ENCODE results near the gene CTIF.
"Not testable (repeated sequence)": the region's sequence is repeated elsewhere in the genome, so short reads cannot be mapped to it uniquely, and the experiment has no call there.

Gene CTIF

GRCh38 chr18:48649231-48649630 is 110.4 kb downstream of the CTIF start:
- no peak for DNase-seq

- not testable (repeated sequence) for DNase-seq
These were observed 115.8 kb downstream of the CTIF start for GRCh38 chr18:48654591-48654990.

- no peak for DNase-seq
These were observed 116.7 kb downstream of the CTIF start for GRCh38 chr18:48655508-48655907.

DNA sequence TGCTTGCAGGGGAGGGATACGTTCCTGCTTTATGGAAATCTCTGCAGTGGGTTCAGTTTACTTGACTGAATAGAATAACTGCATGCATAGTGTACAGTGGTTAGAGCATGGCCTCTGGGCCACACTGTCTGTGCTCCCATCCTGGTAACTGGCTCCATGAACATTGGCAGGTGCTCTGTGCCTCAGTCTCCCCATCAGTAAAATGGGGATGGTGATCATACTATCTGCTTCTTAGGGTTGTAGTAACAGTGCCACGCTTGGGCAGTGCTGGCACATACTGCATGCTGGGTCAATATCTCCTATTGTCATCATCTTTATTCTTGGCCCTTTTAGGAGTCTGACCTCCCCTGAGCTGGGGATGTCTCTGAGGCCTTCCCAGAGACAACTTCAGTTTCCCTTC is 117.3 kb downstream of the CTIF start:
- no peak for DNase-seq

- DNase-seq: no peak
These were observed 117.8 kb downstream of the CTIF start for GRCh38 chr18:48656582-48656981.

- no peak for DNase-seq
These were observed 118.8 kb downstream of the CTIF start for GRCh38 chr18:48657447-48658120.

GRCh38 chr18:48658721-48659120 is 119.9 kb downstream of the CTIF start:
- no peak for DNase-seq

DNA sequence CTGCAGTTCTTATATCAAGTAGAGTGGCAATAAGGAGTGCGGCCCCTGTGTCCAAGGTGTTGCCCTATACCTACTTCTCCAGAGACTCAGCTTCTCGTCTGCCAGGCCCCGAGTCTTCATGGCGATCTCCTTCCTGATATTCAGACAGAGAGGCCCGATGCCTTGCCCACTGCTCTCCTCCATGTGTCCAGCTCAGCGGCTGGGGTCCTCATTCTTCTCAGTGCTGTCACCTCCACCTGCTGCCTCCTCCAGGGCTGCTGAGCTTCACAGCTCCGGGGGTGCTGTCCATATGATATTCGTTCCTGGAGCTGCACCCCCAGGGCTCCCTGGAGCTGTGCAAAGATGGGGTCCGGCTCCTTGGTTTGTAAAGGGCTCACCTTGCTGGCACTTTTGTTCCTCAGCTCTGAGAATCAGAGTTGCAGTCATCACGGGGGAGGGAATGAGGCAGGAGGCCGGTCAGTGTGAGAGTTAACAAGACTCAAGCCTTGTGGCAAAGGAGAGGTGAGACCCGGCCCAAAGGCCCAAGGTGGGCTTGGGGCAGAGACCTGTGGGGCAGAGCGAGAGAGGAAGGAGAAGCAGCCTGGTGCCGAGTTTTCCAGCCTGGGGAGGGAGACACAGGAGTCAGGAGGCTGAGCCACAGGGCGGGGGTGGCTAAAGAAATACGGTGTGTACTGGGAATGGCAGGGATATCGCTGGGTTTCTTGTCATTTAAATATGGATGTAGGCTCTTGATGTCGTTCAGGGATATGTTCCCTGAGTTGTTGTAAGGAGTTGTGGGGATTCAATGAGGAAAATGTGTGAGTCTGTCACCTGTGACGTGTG is 120.6 kb downstream of the CTIF start:
- DNase-seq: no peak

DNA sequence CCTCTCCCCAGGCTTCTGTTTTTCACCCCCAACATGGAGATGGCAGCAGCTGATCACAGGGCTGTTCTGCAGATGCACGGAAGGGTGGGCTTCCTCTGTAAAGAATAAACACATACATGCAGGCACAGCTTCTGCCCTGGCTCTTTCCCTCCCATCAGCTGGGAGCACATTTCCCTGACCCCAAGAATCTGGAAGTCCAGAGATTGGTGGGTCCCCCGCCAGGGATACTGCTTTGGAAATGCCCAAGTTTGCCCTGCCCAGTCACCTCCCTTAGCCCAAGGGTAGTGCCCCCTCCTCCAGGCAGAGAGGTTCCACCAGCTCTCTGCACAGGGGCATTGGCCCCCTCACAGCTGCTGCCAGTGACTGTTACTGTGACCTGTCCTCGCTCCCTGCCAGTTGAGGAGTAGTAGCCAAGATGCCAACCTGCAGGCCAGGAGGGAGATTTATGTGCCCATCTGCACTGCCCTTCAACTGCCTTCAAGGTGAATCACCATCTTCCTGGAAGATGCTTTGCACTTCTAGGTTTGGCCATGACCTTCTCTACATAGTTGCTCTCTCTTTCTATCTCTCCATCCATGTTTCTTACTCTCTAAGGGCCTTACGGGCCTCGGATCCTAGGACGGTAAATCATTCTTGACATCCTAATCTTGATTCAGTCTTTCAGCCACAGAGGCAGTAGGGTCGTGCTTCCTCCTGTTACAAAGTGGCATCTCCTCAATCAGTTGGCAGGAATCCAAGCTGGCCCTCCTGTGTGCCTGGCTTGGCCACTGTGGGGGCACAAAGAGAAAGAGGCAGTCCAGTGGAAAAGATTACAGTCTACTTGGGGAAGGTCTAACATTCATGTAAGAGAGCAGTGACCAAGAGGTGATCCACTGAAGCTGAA is 121.8 kb downstream of the CTIF start:
- DNase-seq: no peak

DNA sequence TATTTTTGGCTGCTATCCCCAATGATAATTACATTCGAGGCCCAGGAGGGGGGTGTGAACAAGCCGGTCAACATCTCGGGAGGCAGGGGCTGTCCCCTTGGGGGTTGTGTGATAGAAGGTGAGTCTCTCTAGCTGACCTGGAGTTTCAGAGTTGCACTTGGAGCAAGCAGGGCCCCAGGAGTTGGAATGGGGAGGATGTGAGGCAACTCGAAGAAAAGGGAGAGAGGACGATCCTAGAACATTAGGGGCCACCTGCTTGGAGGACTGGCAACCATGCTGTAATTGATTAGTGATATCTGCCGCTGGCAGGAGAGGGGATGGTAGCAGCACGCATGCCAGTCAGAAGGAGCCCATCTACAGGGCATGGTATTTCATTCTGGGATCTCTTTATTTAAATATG is 122.6 kb downstream of the CTIF start:
- no peak for DNase-seq

- no peak for DNase-seq
These were observed 123.3 kb downstream of the CTIF start for GRCh38 chr18:48662011-48662661.

GRCh38 chr18:48663096-48663930 is 124.5 kb downstream of the CTIF start:
- no peak for DNase-seq

GRCh38 chr18:48663931-48664847 is 125.4 kb downstream of the CTIF start:
- DNase-seq: peak; percentile 52

DNA sequence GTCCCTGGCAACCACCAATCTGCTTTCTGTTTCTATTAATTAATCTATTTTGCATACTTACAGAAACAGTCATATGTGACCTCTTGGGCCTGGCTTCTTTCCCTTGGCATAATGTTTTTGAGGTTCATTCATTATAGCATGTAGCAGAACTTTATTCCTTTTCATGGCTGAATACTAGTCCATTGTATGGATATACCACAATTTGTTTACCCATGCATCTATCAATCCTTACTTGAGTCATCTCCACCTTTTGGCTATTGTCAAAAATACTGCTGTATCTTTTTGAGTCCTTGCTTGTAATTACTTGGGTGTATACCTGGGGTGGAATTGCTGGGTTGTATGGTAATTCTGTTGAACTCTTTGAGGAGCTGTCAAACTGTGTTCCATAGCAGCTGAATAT is 126.8 kb downstream of the CTIF start:
- DNase-seq: no peak

GRCh38 chr18:48666613-48667012 is 127.8 kb downstream of the CTIF start:
- no peak for DNase-seq

DNA sequence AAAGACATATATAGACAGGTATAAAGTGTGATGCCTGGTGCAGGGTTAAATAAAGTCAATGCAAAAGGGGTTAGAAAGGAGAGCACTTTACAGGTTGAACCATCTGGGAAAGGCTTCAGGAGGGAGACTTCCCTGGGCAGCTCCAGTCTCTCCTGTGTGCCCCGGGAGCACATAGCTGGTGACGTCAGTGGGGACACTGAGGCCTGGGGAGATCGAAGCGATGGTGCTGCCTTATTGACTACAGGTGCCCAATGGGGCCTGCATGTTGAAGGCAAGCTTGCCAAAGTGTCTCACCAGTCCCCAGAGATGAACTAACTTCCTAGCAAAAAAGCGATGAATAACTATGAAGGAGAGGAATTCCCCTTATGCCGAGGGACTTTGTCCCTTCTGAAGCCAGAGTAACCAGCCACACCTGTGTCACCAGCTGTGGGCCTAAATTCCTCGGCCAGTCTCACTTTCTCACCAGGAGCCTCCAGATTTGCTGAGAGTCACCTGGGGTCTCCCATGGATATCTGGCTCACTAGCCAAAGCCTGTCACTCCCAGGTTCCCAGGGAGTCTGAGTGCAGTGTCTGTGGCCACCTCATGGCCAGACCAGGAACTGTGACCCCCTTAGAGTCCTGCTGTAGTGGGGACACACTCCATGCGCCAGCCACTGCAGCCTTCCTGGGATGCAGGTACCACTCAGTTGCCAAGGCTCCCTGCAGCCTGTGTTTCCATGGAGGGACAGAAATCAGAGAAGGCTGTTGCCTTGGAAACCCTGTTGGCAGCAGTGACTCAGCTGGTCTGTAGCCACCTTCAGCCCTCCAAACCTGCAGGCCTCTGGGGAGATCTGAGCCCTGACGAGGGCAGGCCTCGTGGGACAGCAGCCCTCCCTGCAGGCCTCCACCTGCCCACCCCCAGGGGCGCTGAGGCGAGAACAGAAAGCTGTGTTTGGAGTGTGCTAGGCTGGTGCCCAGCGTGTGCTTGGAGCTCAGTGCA is 128.7 kb downstream of the CTIF start:
- DNase-seq: no peak

DNA sequence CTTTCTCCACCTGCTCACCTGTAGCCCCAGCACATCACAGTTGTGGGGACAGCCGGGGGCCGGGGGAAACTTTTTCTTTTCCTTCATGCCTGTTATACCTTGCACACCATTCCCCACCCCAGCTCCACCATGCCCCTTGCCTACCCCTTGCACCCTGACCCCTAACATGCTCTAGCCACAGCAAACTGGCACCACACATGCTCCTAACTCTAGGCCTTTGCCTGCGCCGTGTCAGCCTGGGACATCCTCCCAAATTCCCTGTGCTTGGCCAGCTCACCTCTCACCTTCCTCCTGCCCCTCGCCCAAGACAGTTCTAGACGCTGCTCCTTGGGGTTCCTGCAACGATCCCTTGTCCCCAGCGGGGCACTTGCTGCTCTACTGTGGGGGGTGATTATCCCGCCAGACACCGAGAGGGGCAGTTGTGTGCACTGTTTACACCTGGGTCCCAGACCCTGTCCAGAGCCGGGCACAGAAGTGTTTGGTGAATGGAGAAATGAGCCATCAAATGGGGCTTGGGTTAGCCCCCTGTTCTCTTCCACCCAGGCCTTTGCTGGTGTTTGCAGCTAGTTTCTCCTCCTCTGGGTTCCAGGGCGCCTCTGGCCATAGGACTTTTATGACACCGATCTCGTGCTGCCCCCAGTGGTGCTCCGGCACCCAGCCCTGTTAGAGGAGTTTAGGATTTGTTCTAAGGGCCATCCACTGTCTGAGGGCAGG is 129.8 kb downstream of the CTIF start:
- no peak for DNase-seq

DNA sequence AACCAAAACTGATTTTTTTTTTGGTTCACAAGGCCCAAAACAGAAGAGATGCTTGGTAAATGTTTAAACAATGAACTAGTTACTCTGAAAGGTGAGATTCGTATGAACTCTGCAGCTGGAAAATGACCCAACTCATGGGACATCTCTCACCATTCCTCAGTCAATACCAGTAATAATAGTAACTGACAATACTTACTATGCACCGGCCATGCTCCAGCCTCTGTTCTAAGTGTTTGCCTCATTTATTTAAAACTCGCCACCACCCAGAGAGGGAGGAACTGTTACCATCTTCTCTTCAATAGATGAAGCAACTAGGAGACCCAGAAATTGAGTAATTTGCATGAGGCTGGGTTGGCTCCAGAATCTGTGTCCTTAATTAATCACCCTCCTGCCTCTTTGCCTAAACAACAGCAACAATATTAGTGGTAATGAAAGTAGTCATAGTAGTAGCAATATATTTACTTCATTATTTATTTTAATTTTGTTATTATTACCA is 130.4 kb downstream of the CTIF start:
- no peak for DNase-seq
